ENCODE results near the gene WFS1.

Gene WFS1

GRCh38 chr4:6329478-6330383 is 60.1 kb downstream of the WFS1 start:
- DNase-seq = no peak

DNA sequence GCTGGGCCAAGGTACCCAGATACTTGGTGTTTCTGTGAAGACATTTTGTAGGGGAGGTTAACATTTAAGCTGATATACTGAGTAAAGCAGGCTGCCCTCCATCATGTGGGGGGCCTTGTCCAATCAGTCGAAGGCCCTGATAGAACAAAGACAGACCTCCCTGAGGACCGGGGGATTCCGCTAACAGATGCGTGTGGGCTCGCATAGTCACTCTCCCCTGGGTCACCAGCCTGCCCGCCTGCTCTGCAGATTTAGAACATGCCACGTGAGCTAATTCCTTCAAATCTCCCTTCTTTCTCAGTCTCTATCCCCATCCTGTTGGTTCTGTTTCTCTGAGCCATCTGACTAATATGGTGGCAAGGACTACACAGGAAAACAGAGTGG is 60.7 kb downstream of the WFS1 start:
- DNase-seq = no peak

- no peak for DNase-seq
Observed at GRCh38 chr4:6331018-6331417, 61.4 kb downstream of the WFS1 start.

- DNase-seq = no peak
Observed at GRCh38 chr4:6331468-6331867, 61.8 kb downstream of the WFS1 start.

GRCh38 chr4:6332042-6332668 is 62.5 kb downstream of the WFS1 start:
- DNase-seq = no peak

DNA sequence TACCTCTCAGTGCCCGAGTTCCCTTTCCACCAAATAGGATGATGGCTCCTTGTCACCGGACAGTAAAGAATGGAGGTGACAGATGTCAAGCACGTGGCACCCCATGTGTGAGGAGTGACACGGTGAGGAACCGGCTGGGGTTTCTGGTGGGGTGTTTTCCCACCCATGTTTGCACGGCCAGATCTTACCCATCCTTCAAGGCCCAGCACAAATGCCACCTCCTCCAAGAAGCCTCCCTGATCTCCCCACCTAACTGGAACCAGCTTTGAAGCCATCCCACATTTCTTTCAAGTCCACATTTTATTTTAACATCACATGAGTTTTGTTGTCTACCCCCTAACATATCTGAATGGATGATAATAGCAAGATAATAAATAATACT is 63.0 kb downstream of the WFS1 start:
- no peak for DNase-seq

DNA sequence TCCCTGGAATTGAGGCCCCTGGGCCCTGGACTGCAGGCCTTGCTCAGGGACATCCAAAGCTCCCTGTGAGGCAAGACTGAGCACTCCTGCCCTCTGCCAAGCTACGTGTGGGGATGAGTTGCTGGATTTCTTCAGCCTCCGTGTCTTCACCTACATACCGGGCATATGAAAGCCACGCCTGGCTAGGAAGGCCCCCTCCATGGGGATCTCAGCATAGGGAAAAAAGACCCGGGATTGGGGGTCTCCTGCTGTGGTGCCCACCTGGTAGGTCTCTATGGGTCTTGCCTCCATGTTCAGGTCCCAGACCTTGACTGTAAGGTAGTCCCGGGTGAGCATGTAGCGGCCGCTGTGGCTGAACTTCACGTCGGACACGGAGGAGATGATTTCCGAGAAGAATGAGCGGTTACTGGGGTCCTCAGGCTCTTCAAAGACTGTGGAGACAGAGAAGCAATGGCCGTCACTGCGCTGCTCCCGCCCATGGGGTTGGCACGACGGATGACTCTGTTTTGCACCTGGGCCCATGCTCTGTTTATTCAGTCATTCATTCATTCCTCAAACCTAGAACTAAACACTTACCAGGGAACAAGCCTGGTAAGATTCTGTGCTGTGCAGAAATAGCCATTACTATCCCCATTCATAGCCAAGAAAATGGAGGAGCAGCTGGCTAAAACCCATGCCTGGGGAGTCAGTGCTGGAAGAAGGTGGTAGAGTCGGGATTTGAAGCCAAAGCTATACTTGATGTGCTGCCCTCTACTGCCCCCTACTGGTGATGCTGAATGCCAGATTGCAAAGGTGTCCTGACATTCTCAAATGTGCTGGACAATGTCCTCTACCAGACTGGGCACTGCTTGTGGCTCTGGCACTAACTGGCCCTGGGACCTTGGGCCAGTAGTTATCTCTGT is 63.9 kb downstream of the WFS1 start:
- DNase-seq = no peak

GRCh38 chr4:6334203-6334887 is 64.7 kb downstream of the WFS1 start:
- DNase-seq = no peak

- DNase-seq = no peak
Observed at GRCh38 chr4:6335040-6335590, 65.5 kb downstream of the WFS1 start.

- no peak for DNase-seq
Observed at GRCh38 chr4:6336166-6336565, 66.5 kb downstream of the WFS1 start.

DNA sequence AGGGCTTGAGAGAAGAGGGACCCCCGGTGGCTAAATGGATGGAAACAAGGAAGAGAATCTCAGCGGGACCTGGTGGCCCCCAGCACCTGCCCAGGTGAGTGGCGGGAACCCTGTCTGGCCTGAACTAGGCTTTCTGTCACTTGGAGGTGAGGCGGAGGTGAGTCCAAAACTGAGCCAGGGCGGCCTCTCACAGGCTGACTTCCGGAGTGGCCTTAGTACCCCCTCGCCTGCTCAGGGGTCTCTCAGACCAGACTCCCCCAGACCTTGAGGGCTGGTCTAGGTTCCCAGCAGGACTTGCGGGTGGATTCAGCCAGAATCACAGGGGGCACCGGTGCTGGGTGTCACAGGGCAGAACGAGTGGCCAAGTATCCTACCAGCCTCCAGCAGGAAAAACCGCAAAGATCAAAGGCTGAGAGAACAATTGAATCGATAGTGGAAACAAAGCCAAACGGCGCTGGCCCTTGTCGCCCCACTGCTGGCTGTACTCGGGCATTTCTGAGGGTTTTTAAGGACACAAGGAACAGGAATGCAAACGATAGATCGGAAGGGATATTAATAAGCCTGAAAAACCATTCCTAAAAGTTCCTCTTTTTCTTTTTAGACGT is 67.8 kb downstream of the WFS1 start:
- DNase-seq = peak; percentile 20

GRCh38 chr4:6338175-6338950 is 68.7 kb downstream of the WFS1 start:
- DNase-seq = no peak

GRCh38 chr4:6338951-6339817 is 69.5 kb downstream of the WFS1 start:
- no peak for DNase-seq

DNA sequence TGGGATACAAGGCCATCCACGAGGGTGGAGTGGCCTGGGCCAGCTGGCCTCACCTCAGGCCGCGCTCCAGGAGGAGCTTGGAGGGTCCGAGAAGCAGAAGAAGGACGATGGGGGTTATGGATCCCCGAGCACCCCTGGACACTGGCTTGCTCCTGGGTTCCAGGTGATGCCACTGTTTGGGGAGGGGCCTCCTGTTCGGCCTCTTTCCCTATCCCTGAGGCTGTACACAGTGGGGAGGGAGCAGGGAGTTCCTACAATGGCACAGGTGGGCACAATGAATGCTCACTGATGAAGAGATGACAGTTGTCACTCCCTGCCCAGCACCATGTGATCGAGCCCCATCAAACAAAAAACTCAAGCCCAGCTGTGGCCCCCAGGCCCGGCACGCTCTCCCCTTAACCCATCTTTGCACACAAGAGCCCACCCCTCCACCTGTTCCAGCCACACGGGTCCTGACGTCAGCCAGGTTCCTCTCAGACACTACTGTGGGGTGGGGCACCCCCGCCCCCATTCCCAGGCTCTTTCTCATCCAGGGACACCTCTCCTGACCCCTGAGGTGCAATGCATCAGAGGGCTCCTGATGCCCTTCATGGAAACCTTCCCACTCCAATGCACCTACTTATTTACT is 70.3 kb downstream of the WFS1 start:
- no peak for DNase-seq

GRCh38 chr4:6340446-6341015 is 70.9 kb downstream of the WFS1 start:
- no peak for DNase-seq

DNA sequence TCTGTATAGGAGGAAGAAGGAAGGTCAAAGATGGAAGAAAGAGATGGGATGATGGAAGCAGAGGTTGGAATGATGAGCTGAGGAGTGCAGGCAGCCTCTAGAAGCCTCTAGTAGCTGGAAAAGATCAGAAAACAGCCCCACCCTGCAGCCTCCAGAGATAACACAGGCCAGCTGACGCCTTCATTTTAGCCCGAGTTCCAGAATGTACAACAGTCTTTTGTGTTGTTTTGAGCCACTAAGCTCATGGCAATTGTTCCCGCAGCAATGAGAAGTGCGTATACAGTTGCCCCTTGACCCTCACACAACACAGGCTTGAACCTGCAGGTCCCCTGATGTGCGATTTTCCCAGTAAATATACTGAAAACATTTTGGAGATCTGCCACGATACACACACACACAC is 72.0 kb downstream of the WFS1 start:
- no peak for DNase-seq

DNA sequence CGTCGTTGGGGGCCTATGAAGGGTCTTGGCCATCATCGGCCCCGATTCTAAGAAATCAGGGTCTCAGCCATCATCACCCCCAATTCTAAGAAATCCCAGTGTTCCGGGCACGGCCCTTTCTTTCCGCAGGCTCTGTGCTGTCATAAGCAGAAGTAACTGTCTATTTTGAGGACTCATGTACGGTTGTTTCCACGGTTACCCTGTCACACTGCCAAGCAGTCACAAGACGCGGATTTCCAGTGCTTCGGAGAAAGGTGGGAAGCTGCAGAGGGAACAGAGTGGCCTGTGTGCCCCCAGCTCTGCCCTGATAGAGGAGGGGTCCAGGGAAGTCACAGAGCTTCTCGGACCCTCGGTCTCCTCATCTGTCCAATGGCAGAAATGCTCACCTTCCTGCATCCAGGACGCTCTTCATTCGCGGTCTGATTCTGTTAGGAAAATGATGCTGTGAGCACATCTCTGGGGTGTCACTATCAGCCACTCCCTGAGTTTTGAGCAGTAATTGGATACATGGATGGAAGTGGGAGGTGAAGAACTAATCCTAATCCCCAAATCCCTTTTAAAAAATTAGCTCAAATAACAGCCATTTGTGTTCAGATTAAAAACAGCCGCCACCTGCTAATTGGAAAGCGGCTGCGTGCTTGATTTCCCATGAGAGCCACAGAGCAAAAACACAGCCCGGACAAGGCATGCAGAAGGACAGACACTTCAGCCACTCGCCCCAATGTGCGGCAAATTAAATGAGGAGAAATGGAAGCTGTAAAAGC is 73.1 kb downstream of the WFS1 start:
- DNase-seq = peak; percentile 40

- no peak for DNase-seq
Observed at GRCh38 chr4:6343939-6344408, 74.3 kb downstream of the WFS1 start.

Data from DMS79 treated with DMSO at 0.1 percent for 48 hours (cell line).